Neural cell (in vitro differentiated cells): ENCODE measurements around the gene SLC6A3. TPM values are rescaled to one million over a fixed set of nuclear protein-coding genes. Genes with fewer than 3 reads are reported as not detected.

Experiments used
- H2AFZ ChIP-seq: fragments of 200-600, 300-800 bp; sonication (generic), shearing (Covaris generic); 2 replicates; pipeline ENCODE4 v1.6.0; 2014; ENCODE audit warnings: low read depth, mild to moderate bottlenecking, antibody characterized with exemption, low read length, moderate library complexity
- H3F3A ChIP-seq: fragments of 200-600 bp; shearing (Covaris generic); 2 replicates; pipeline ENCODE4 v1.6.1; 2016; ENCODE audit warnings: mild to moderate bottlenecking, moderate library complexity, mixed read lengths, antibody characterized with exemption, low read length; ENCODE audit not compliant: insufficient read depth, poor library complexity, severe bottlenecking
- H3K27ac ChIP-seq: fragments of 200-600, 300-800 bp; sonication (generic), shearing (Covaris generic); 2 replicates; pipeline ENCODE4 v1.5.1; 2014; ENCODE audit warnings: mild to moderate bottlenecking, low read length, moderate library complexity
- H3K27me3 ChIP-seq: fragments of 300-800, 200-600 bp; sonication (generic), shearing (Covaris generic); 2 replicates; pipeline ENCODE4 v1.6.0; 2014; ENCODE audit warnings: mild to moderate bottlenecking, low read depth, low read length, moderate library complexity; ENCODE audit not compliant: insufficient read depth
- H3K36me3 ChIP-seq: fragments of 300-800, 200-600 bp; sonication (generic), shearing (Covaris generic); 2 replicates; pipeline ENCODE4 v1.5.1; 2014; ENCODE audit warnings: mild to moderate bottlenecking, antibody characterized with exemption, low read length, moderate library complexity; ENCODE audit not compliant: insufficient read depth
- H3K4me2 ChIP-seq: fragments of 300-800, 200-600 bp; sonication (generic), shearing (Covaris generic); 2 replicates; pipeline ENCODE4 v1.6.0; 2014; ENCODE audit warnings: mild to moderate bottlenecking, low read length
- H3K4me3 ChIP-seq: fragments of 300-800, 200-600 bp; sonication (generic), shearing (Covaris generic); 2 replicates; pipeline ENCODE4 v1.5.1; 2014; ENCODE audit warnings: mild to moderate bottlenecking, low read length, moderate library complexity
- H3K79me2 ChIP-seq: fragments of 200-600 bp; shearing (Covaris generic); replicated peaks from 2 replicates; pipeline ENCODE4 v1.6.0; 2014; ENCODE audit warnings: mild to moderate bottlenecking, low read length, moderate library complexity; ENCODE audit not compliant: insufficient read depth
- H3K9ac ChIP-seq: fragments of 300-800, 200-600 bp; sonication (generic), shearing (Covaris generic); 2 replicates; pipeline ENCODE4 v1.6.1; 2016; ENCODE audit warnings: mild to moderate bottlenecking, low read length, mixed read lengths
- H3K9me2 ChIP-seq: fragments of 200-600 bp; shearing (Covaris generic); 2 replicates; pipeline ENCODE4 v1.6.1; 2016; ENCODE audit warnings: mild to moderate bottlenecking, low read length, mixed read lengths; ENCODE audit not compliant: insufficient read depth
- H3K9me3 ChIP-seq: fragments of 200-600, 300-800 bp; sonication (generic), shearing (Covaris generic); 2 replicates; pipeline ENCODE4 v1.6.1; 2016; ENCODE audit warnings: mild to moderate bottlenecking, mixed run types, low read length, moderate library complexity, mixed read lengths
- H4K20me1 ChIP-seq: fragments of 200-600 bp; shearing (Covaris generic); 2 replicates; pipeline ENCODE4 v1.6.1; 2016; ENCODE audit warnings: mild to moderate bottlenecking, mixed run types; ENCODE audit not compliant: insufficient read depth
- EP300 ChIP-seq: fragments of 450-650 bp; conservative IDR thresholded peaks from 2 replicates; pipeline ENCODE4 v1.6.1; 2014; ENCODE audit warnings: antibody characterized with exemption, mild to moderate bottlenecking, moderate library complexity; ENCODE audit not compliant: poor library complexity, severe bottlenecking
- EZH2 ChIP-seq: fragments of 200-600, 300-800 bp; shearing (Covaris generic), sonication (generic); IDR thresholded peaks from 2 replicates; pipeline ENCODE4 v1.6.1; 2014; ENCODE audit warnings: antibody characterized with exemption, low read length, borderline replicate concordance, mild to moderate bottlenecking; ENCODE audit not compliant: insufficient read depth, poor library complexity, severe bottlenecking
- POLR2AphosphoS5 ChIP-seq: IDR thresholded peaks from 2 replicates; pipeline ENCODE4 v1.6.1; 2012
- polyA plus RNA-seq: library from polyadenylated mRNA; depleted of rRNA; stranded (reverse); fragments of >200 nt; gene quantifications from 2 replicates; pipeline ENCODE4 v1.2.3, GENCODE V29; 2014
- TF ChIP-seq, protein P1 (sequence below): fragments of 450-650 bp; IDR thresholded peaks from 2 replicates; pipeline ENCODE4 v1.5.1; 2014; ENCODE audit warnings: antibody characterized with exemption, mild to moderate bottlenecking, moderate library complexity; ENCODE audit not compliant: poor library complexity, severe bottlenecking

The SLC6A3 gene
- polyA plus RNA-seq, 1 donor from 2014 or later: 0.77 TPM

DNA sequence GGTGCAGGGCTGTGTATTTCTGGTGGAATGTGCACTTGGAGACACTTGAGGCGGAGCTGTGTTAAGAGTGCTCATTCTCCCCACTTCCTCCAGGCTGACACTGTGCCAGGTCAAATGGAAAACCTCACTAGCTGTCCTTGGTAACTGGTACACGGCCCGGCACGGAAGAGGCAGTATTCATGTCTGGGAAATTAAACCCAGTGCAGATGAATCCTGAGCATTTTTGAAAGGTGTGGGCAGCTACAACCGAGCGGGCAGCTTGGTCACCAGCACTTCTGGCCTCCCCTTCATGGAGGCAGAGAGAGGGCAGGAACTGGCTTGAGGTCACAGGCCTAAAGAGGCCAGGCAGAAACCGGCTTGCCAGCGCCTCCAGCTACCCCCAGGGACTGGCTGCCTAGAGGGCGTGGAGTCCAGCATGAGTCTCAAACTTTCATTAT lies 101.9 kb downstream of the SLC6A3 start:
- Histone ChIP-seq H3K27me3 (no peaks in the 10 kb centered on the region), H2AFZ (no peak overlapping the region), H3K9ac (no peak overlapping the region), H3K9me3 (no peaks in the 10 kb centered on the region), H3K4me2 (no peak overlapping the region), H3K9me2 (no peaks in the 10 kb centered on the region), H3K4me3 (peak overlapping the region; percentile 93), H3K27ac (no peak overlapping the region), H3K79me2 (peaks cover 10% of the 10 kb centered on the region), H3F3A (no peaks in the 10 kb centered on the region), H3K36me3 (no peaks in the 10 kb centered on the region), H4K20me1 (no peaks in the 10 kb centered on the region)
- TF ChIP-seq EZH2 (no peak), EP300 (no peak), POLR2AphosphoS5 (no peak)
- TF ChIP-seq, protein P1, sequence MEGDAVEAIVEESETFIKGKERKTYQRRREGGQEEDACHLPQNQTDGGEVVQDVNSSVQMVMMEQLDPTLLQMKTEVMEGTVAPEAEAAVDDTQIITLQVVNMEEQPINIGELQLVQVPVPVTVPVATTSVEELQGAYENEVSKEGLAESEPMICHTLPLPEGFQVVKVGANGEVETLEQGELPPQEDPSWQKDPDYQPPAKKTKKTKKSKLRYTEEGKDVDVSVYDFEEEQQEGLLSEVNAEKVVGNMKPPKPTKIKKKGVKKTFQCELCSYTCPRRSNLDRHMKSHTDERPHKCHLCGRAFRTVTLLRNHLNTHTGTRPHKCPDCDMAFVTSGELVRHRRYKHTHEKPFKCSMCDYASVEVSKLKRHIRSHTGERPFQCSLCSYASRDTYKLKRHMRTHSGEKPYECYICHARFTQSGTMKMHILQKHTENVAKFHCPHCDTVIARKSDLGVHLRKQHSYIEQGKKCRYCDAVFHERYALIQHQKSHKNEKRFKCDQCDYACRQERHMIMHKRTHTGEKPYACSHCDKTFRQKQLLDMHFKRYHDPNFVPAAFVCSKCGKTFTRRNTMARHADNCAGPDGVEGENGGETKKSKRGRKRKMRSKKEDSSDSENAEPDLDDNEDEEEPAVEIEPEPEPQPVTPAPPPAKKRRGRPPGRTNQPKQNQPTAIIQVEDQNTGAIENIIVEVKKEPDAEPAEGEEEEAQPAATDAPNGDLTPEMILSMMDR: no peak

Other genes starting within 250 kb of the SLC6A3 start
- gene SLC6A19, start 243.8 kb downstream of the SLC6A3 start, polyA plus RNA-seq: not detected in 2 replicates
- gene SLC6A18, start 220.1 kb downstream of the SLC6A3 start, polyA plus RNA-seq: not detected in 2 replicates
- not detected in 2 replicates for gene TERT, start 150.4 kb downstream of the SLC6A3 start, polyA plus RNA-seq
- gene CLPTM1L, start 100.3 kb downstream of the SLC6A3 start, polyA plus RNA-seq: 61.6 and 78.9 TPM in 2 replicates
- 61.8 and 63.4 TPM in 2 replicates for gene LPCAT1, start 78.5 kb upstream of the SLC6A3 start, polyA plus RNA-seq